NCI-H82 treated with DMSO at 0.1 percent for 48 hours (cell line): ENCODE results near the gene DPYD.

Experiments used
- DNase-seq: peaks from one replicate; lab custom pipeline; 2025; ENCODE audit not compliant: unreplicated experiment; lab: John Stamatoyannopoulos, UW

The DPYD gene

GRCh38 chr1:97070376-97070775, 850.5 kb downstream of the DPYD start:
- DNase-seq: no peak

DNA sequence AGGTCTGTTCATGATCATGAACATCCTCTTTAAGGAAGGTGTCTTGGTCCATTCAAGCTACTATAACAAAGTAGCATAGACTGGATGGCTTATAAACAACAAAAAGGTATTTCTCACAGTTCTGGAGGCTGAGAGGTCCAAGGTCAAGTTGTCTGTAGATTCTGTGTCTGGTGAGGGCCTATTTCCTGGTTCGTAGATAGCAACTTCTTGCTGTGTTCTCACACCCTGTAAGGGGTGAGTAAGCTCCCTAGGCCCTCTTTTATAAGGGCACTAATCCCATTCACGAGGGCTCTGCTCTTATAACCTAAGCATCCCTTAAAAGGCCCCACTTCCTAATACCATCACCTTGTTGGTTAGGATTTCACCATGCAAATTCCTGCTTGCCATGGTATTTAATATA, 851.5 kb downstream of the DPYD start:
- DNase-seq: no peak

GRCh38 chr1:97066860-97067259, 854.0 kb downstream of the DPYD start:
- DNase-seq: no peak

DNA sequence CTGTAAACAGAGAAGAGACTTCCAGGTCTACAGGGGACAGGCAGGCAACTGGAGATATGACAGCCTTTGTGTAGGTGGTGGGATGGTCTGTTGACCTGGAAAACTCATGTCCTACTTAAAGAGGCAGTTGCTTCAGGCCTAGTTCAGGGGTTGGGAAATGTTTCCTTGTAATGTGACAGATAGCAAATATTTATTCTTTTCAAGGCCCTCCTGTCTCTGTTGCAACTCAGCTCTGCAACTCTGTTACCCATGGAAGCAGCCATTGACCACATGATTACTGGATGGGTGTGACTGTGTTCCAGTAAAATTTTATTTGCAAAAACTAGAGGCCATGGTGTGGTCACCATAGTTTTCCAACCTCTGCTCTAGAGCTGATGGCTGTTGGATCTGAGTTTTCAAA, 857.3 kb downstream of the DPYD start:
- DNase-seq: no peak

DNA sequence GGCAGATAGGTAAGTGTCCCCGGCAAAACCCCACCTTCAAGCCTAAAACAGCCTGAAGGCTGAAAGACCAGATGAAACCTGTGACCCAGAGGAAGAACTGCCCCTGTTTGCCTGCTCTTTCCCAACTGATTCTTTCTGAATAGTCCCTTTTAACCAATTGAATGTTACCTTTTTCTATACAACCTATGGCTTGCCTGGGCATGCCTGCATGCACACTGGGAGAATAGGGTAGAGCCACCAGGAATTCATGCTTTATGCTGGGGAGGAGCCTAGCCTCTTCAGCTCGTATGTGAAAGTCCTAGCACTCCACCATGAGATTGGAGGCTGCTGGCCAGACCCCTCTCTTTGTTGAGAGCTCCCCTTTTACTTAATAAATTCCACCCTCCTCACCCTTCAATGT, 859.2 kb downstream of the DPYD start:
- no peak for DNase-seq

DNA sequence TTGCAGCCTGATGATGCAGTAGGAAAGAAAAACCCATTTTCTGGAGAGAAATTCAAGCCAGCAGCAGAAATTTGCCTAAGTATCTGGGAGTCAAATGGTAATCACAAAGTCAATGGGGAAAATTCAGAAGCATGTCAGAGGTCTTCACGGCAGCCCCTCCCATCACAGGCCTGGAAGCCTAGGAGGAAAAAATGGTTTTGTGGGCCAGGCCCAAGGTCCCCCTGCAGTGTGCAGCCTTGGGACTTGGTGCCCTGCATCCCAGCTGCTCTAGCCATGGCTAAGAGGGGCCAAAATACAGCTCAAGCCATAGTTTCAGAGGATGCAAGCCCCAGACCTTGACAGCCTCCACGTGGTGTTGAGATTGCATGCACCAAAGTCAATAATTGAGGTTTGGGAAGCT, 864.4 kb downstream of the DPYD start:
- DNase-seq: no peak

GRCh38 chr1:97053268-97053667, 867.6 kb downstream of the DPYD start:
- DNase-seq: no peak

DNA sequence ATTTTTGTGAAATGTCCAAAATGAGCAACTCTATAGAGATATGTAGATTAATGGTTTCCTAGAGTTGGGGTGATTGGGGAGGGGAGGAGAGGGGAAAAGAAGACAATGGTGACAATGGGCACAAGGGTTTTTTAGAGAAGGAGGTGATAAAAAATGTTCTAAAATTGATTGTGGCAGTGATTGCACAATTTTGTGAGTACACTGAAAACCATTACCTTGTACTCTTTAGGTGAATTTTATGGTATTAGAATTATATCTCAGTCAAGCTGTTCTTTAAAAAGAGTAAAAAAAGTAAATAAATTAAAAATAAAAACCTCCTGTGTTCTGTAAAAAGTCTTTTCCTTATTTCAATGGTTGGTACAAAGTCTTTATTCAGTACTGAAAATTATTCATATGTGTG, 869.0 kb downstream of the DPYD start:
- no peak for DNase-seq

DNA sequence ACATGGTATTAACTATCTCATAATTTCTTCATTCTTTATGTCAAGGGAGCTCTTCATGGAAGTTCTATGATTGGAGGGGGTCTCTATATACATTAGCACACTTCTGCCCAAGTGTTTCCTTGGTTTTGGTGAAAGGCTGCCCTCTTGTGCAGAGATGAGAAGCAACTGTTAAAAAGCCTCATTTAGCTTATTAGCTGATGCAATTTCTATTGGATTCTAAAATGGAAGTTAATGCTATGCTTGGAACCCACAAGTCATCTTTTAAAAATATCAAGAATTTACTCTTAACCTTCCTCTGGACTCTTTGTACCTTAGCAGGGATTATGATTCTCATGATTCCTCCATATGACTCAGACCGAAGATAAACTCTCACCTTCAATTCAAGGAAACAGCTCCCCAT, 870.3 kb downstream of the DPYD start:
- peak; percentile 32 for DNase-seq

GRCh38 chr1:97047421-97047793, 873.4 kb downstream of the DPYD start:
- no peak for DNase-seq

DNA sequence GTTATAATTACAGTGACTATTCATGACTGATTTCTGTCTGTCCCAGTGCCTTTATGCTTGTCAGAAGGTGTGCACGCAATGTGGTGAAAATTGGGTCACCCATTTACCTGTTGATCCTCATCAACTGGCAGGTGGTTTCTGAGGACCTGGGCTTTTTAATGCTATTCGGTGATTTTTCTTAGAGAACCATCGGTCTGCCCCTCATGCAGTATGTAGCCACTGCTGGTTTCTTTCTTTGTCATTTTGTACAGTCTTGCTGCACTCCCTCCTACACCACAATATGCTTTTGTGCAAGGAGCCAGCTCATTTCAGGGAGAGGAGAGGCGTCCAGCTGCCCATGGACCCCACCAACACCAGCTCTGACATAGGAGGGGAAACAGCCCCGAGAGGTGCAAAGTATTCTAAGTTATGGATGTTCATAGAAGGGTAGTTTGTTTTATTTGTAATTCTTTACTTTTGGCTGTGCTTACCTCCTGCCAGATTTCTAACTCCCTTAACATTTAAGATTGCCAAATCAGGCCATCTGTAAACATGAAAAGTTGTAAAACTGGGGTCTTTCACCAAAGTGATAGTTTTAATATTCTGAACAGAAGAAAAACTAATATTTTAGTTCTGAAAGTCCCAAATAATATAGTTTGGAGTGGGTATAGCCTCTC, 873.9 kb downstream of the DPYD start:
- DNase-seq: no peak

GRCh38 chr1:97044159-97044760, 876.6 kb downstream of the DPYD start:
- DNase-seq: no peak

GRCh38 chr1:97042551-97042950, 878.3 kb downstream of the DPYD start:
- no peak for DNase-seq

GRCh38 chr1:97041026-97041425, 879.8 kb downstream of the DPYD start:
- DNase-seq: no peak

DNA sequence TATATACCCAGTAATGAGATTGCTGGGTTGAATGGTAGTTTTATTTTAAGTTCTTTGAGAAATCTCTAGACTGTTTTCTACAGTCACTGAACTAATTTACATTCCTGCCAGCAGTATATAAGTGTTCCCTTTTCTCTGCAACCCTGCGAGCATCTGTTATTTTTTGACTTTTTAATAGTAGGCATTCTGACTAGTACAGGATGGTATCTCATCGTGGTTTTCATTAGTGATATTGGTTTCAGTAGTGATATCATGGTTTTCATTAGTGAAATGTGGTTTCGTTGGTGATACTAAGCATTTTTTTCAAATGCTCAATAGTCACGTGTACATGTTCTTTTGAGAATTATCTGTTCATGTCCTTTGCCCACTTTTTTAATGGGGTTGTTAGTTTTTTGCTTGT, 882.4 kb downstream of the DPYD start:
- no peak for DNase-seq

DNA sequence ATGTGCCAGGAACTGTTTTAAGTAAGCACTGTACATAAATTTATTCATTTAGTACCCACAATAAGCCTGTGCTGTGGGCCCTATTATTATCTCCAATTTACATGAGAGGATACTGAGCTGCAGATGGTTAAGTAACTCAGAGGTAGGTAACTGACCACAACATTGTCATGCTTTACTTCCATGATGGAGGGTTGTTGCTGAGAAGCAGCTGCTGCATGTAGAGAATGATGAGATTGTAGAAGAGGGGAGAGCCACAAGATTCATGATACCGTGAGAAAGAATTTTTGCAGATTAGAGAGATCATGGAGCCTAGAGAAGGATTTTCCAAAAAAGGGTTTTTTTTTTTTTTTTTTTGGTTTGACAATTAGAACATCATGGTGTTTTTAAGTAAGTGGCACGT, 886.2 kb downstream of the DPYD start:
- DNase-seq: no peak

- no peak for DNase-seq
Measured at GRCh38 chr1:97033949-97034348, 886.9 kb downstream of the DPYD start.
